HEK293 (cell line): ENCODE measurements around the gene LRRTM2.

ENCODE experiments used
- ZNF184 ChIP-seq: fragments of 450-650 bp; IDR thresholded peaks from 2 replicates; pipeline ENCODE4 v1.5.1; 2018; ENCODE audit warnings: missing biosample characterization, mild to moderate bottlenecking, missing genetic modification characterization
- ZNF530 ChIP-seq: fragments of 450-650 bp; formaldehyde crosslinking; IDR thresholded peaks from 2 replicates; pipeline ENCODE4 v1.5.1; 2016; ENCODE audit warnings: low read depth, missing biosample characterization, missing genetic modification characterization

GRCh38 chr5:138844812-138845513 lies 30.2 kb downstream of the LRRTM2 start:
- TF ChIP-seq ZNF184 (tag by site-specific recombination) (no peak), ZNF530 (tag by site-specific recombination) (no peak)
